ENCODE results near the gene TMEM109.

Gene TMEM109

GRCh38 chr11:60870733-60871377, 43.1 kb upstream of the TMEM109 start:
- TF ChIP-seq EP300 (IDR thresholded peaks at IDR 0.05; ENCODE audit: borderline replicate concordance) (no peak), CEBPB (IDR thresholded peaks at IDR 0.05) (no peak), EGR1 (IDR thresholded peaks at IDR 0.05) (no peak), MAX (IDR thresholded peaks at IDR 0.05) (no peak), FOXM1 (IDR thresholded peaks at IDR 0.05; ENCODE audit: borderline replicate concordance, low read depth) (no peak), CREB1 (IDR thresholded peaks at IDR 0.05; ENCODE audit: low read depth) (no peak), YY1 (IDR thresholded peaks at IDR 0.05; ENCODE audit: low read depth) (no peak), NFIC (IDR thresholded peaks at IDR 0.05) (no peak), RAD21 (IDR thresholded peaks at IDR 0.05; ENCODE audit: low read depth) (no peak), TCF12 (IDR thresholded peaks at IDR 0.05; ENCODE audit: low read depth) (no peak), TEAD4 (IDR thresholded peaks at IDR 0.05) (no peak), REST (IDR thresholded peaks at IDR 0.05; ENCODE audit: low read depth) (no peak), TAF1 (IDR thresholded peaks at IDR 0.05; ENCODE audit: low read depth) (no peak)

DNA sequence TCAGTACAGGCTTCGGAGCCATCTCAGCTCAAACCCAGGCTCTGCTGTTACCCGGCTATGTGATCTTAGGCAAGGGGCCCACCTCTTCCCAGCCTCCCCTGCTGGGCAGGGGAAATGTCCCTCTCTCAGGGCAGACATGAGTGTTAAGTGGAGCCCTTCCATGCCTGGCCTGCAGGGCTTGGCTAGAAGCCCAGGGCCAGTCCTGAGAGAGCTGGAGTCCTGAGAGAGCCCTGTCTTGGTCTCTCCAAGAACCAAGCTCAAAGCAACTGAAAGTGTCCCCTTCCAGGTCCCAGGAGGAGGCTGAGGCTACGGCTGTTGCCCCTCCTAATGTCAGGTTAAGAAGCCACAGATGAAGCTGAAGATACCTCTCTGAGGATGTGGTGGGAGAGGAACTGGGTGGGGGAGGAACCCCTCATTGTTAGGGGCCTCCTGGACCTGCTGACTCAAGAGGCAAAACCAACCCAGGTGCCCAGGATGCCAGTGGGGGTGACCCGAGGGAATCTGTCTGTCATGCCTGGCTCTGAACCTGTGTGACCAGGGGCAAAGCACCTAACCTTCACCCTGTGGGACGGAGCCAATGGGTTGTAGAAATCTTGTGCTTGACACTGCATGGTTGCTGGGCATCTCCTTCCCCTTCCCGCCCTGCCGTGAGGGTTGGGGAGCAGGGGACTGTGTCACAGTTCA, 42.4 kb upstream of the TMEM109 start:
- no peak for TF ChIP-seq NFIC (IDR thresholded peaks at IDR 0.05)
- no peak for TF ChIP-seq YY1 (IDR thresholded peaks at IDR 0.05; ENCODE audit: low read depth)
- TF ChIP-seq TAF1 (IDR thresholded peaks at IDR 0.05; ENCODE audit: low read depth), result no peak
- no peak for TF ChIP-seq CREB1 (IDR thresholded peaks at IDR 0.05; ENCODE audit: low read depth)
- TF ChIP-seq MAX (IDR thresholded peaks at IDR 0.05), result no peak
- no peak for TF ChIP-seq EP300 (IDR thresholded peaks at IDR 0.05; ENCODE audit: borderline replicate concordance)
- no peak for TF ChIP-seq TEAD4 (IDR thresholded peaks at IDR 0.05)
- TF ChIP-seq CEBPB (IDR thresholded peaks at IDR 0.05), result no peak
- no peak for TF ChIP-seq TCF12 (IDR thresholded peaks at IDR 0.05; ENCODE audit: low read depth)
- no peak for TF ChIP-seq REST (IDR thresholded peaks at IDR 0.05; ENCODE audit: low read depth)
- no peak for TF ChIP-seq FOXM1 (IDR thresholded peaks at IDR 0.05; ENCODE audit: borderline replicate concordance, low read depth)
- TF ChIP-seq EGR1 (IDR thresholded peaks at IDR 0.05), result no peak
- no peak for TF ChIP-seq RAD21 (IDR thresholded peaks at IDR 0.05; ENCODE audit: low read depth)
- no peak for TF ChIP-seq ZBTB7A (IDR thresholded peaks at IDR 0.05; ENCODE audit: low read depth)

DNA sequence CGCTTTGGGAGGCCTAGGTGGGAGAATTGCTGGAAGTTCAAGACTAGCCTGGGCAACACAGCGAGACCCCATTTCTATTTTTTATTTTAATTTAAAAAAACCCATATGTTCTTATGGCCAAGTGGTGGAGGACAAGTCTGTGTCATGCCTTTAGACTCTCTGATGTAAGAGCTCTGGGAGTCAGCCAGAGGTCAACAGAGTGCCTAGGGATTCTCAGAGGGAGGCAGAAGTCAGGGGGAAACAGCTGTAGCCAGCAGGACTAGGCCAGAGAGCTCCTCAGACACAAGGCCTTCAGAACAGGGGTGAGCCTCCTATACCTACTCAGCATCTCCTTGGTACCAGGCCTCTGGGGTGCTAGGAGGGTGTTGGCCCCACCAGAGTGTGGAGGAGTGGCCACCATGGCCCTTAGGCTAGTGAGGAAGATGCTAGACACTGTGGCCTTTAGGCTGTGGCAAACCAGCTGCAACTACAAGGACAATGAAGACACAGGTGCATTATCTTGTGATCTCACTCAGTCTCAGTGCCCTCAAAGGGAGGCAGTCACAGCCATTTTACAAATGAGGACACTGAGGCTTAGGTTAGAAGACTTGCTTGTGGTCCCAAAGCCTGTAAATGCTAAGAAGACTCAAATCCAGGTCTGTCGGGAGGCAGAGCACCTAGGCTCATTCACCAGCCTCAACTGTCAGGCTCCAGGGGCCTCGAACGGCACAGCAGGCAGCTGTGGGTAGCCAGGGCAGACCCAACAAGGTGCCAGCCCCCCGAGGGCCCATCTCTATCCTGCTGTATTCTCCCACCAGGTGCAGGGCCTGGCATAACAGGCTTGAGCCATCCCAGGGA, 41.6 kb upstream of the TMEM109 start:
- TF ChIP-seq, protein P1, sequence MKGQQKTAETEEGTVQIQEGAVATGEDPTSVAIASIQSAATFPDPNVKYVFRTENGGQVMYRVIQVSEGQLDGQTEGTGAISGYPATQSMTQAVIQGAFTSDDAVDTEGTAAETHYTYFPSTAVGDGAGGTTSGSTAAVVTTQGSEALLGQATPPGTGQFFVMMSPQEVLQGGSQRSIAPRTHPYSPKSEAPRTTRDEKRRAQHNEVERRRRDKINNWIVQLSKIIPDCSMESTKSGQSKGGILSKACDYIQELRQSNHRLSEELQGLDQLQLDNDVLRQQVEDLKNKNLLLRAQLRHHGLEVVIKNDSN (IDR thresholded peaks at IDR 0.05), result no peak
- TF ChIP-seq FOXM1 (IDR thresholded peaks at IDR 0.05; ENCODE audit: borderline replicate concordance, low read depth) (no peak), TCF12 (IDR thresholded peaks at IDR 0.05; ENCODE audit: low read depth) (no peak), CEBPB (IDR thresholded peaks at IDR 0.05) (no peak)

DNA sequence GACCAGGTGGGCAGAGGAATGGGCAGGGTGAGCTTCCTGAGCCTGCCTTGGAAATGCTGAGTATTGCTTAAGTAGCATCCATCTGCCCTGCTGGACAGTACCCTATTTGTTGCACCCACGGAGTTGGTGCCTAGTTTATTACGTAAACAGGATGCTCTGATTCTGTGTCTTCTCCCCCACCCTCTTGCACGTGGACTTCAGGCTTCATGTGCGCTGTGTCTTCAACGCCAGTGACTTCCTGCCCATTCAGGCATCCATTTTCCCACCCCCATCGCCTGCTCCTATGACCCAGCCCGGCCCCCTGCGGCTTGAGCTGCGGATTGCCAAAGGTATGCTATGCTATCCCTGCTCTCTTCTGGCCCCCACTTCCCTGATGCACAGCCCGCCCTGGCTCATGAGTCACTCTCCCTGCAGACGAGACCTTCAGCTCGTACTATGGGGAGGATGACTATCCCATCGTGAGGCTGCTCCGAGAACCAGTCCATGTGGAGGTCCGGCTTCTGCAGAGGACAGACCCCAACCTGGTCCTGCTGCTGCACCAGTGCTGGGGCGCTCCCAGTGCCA, 40.9 kb upstream of the TMEM109 start:
- no peak for TF ChIP-seq FOXM1 (IDR thresholded peaks at IDR 0.05; ENCODE audit: borderline replicate concordance, low read depth)
- TF ChIP-seq RAD21 (IDR thresholded peaks at IDR 0.05; ENCODE audit: low read depth), result no peak
- no peak for TF ChIP-seq ZBTB7A (IDR thresholded peaks at IDR 0.05; ENCODE audit: low read depth)
- no peak for TF ChIP-seq TAF1 (IDR thresholded peaks at IDR 0.05; ENCODE audit: low read depth)
- TF ChIP-seq CEBPB (IDR thresholded peaks at IDR 0.05), result no peak
- no peak for TF ChIP-seq REST (IDR thresholded peaks at IDR 0.05; ENCODE audit: low read depth)
- no peak for TF ChIP-seq TEAD4 (IDR thresholded peaks at IDR 0.05)
- TF ChIP-seq CREB1 (IDR thresholded peaks at IDR 0.05; ENCODE audit: low read depth), result no peak
- no peak for TF ChIP-seq NFIC (IDR thresholded peaks at IDR 0.05)
- TF ChIP-seq EGR1 (IDR thresholded peaks at IDR 0.05), result no peak
- TF ChIP-seq YY1 (IDR thresholded peaks at IDR 0.05; ENCODE audit: low read depth), result no peak
- TF ChIP-seq MAX (IDR thresholded peaks at IDR 0.05), result no peak
- no peak for TF ChIP-seq EP300 (IDR thresholded peaks at IDR 0.05; ENCODE audit: borderline replicate concordance)
